DMS 273 (cell line): ENCODE data around the gene CDH4.
"Not testable (repeated sequence)": the region's sequence is repeated elsewhere in the genome, so short reads cannot be mapped to it uniquely, and the experiment has no call there.

Experiments used
- DNase-seq: peaks from one replicate; lab custom pipeline; 2025; ENCODE audit not compliant: unreplicated experiment; lab: John Stamatoyannopoulos, UW

The CDH4 gene

GRCh38 chr20:61939691-61940360 is 687.8 kb downstream of the CDH4 start:
- DNase-seq, result no peak

GRCh38 chr20:61940491-61940890 is 688.4 kb downstream of the CDH4 start:
- DNase-seq, result peak; percentile 64

- DNase-seq, result no peak
Measured at GRCh38 chr20:61940976-61941720, 689.1 kb downstream of the CDH4 start.

- DNase-seq, result no peak
Measured at GRCh38 chr20:61941721-61942405, 689.8 kb downstream of the CDH4 start.

- DNase-seq, result no peak
Measured at GRCh38 chr20:61942526-61942925, 690.5 kb downstream of the CDH4 start.

GRCh38 chr20:61944967-61945366 is 692.9 kb downstream of the CDH4 start:
- DNase-seq, result not testable (repeated sequence)

- DNase-seq, result not testable (repeated sequence)
Measured at GRCh38 chr20:61945495-61945894, 693.4 kb downstream of the CDH4 start.

GRCh38 chr20:61948056-61948455 is 696.0 kb downstream of the CDH4 start:
- DNase-seq, result not testable (repeated sequence)

GRCh38 chr20:61948586-61949362 is 696.7 kb downstream of the CDH4 start:
- no peak for DNase-seq

GRCh38 chr20:61949363-61949713 is 697.3 kb downstream of the CDH4 start:
- no peak for DNase-seq

GRCh38 chr20:61949714-61950640 is 697.9 kb downstream of the CDH4 start:
- DNase-seq, result no peak

- DNase-seq, result no peak
Measured at GRCh38 chr20:61950641-61951071, 698.6 kb downstream of the CDH4 start.

- no peak for DNase-seq
Measured at GRCh38 chr20:61951695-61952533, 699.9 kb downstream of the CDH4 start.

- no peak for DNase-seq
Measured at GRCh38 chr20:61953037-61954021, 701.3 kb downstream of the CDH4 start.

- DNase-seq, result no peak
Measured at GRCh38 chr20:61954276-61955021, 702.4 kb downstream of the CDH4 start.

- DNase-seq, result no peak
Measured at GRCh38 chr20:61955668-61956395, 703.8 kb downstream of the CDH4 start.
